HG02870 (cell line): ENCODE data around the gene LSM14A.

Experiments used
- ATAC-seq: cut with Tn5 transposase; IDR thresholded peaks from one replicate; pipeline ENCODE4 v1.9.1; 2021; ENCODE audit warnings: mild to moderate bottlenecking, moderate library complexity; ENCODE audit not compliant: unreplicated experiment

LSM14A gene

GRCh38 chr19:34254046-34254697 is 81.9 kb downstream of the LSM14A start, which contains the start of gene GARRE1:
TSS of gene GARRE1 (plus strand) at chr19:34254554. CDS start at chr19:34300474, 45,920 bp downstream.
- peak; percentile 83 for ATAC-seq

- peak; percentile 48 for ATAC-seq
These were observed 82.6 kb downstream of the LSM14A start for GRCh38 chr19:34254698-34255432.

GRCh38 chr19:34255546-34255945 is 83.2 kb downstream of the LSM14A start:
- no peak for ATAC-seq

- ATAC-seq: no peak
These were observed 84.7 kb downstream of the LSM14A start for GRCh38 chr19:34256835-34257558.

GRCh38 chr19:34257559-34257924 is 85.2 kb downstream of the LSM14A start:
- ATAC-seq: no peak

GRCh38 chr19:34259367-34260095 is 87.2 kb downstream of the LSM14A start:
- no peak for ATAC-seq

GRCh38 chr19:34260771-34261173 is 88.5 kb downstream of the LSM14A start:
- ATAC-seq: no peak

GRCh38 chr19:34261334-34262109 is 89.2 kb downstream of the LSM14A start:
- no peak for ATAC-seq

GRCh38 chr19:34263745-34264237 is 91.5 kb downstream of the LSM14A start:
- ATAC-seq: no peak

GRCh38 chr19:34265221-34265650 is 92.9 kb downstream of the LSM14A start:
- no peak for ATAC-seq

- no peak for ATAC-seq
These were observed 96.8 kb downstream of the LSM14A start for GRCh38 chr19:34269081-34269480.

- ATAC-seq: no peak
These were observed 97.2 kb downstream of the LSM14A start for GRCh38 chr19:34269489-34269888.

GRCh38 chr19:34269968-34270621 is 97.8 kb downstream of the LSM14A start:
- ATAC-seq: peak; percentile 57

- ATAC-seq: no peak
These were observed 100.8 kb downstream of the LSM14A start for GRCh38 chr19:34273121-34273520.

- no peak for ATAC-seq
These were observed 102.1 kb downstream of the LSM14A start for GRCh38 chr19:34274284-34274826.

- ATAC-seq: no peak
These were observed 102.7 kb downstream of the LSM14A start for GRCh38 chr19:34274827-34275625.

- no peak for ATAC-seq
These were observed 103.4 kb downstream of the LSM14A start for GRCh38 chr19:34275705-34276104.

- ATAC-seq: no peak
These were observed 104.3 kb downstream of the LSM14A start for GRCh38 chr19:34276614-34277013.
